Limb (tissue), 2 donors: ENCODE data around the gene ZNF324.
A peak's percentile ranks its signal among the peaks of the same experiment; 100 is the strongest.
"Not testable (repeated sequence)": the region's sequence is repeated elsewhere in the genome, so short reads cannot be mapped to it uniquely, and the experiment has no call there.

Source experiments
- DNase-seq, 2 donors: peaks; one replicate each; pipeline ENCODE4 v3.0.0-alpha.2; 2016; ENCODE audit errors: extremely low spot score in 2 of 2

ZNF324 gene

DNA sequence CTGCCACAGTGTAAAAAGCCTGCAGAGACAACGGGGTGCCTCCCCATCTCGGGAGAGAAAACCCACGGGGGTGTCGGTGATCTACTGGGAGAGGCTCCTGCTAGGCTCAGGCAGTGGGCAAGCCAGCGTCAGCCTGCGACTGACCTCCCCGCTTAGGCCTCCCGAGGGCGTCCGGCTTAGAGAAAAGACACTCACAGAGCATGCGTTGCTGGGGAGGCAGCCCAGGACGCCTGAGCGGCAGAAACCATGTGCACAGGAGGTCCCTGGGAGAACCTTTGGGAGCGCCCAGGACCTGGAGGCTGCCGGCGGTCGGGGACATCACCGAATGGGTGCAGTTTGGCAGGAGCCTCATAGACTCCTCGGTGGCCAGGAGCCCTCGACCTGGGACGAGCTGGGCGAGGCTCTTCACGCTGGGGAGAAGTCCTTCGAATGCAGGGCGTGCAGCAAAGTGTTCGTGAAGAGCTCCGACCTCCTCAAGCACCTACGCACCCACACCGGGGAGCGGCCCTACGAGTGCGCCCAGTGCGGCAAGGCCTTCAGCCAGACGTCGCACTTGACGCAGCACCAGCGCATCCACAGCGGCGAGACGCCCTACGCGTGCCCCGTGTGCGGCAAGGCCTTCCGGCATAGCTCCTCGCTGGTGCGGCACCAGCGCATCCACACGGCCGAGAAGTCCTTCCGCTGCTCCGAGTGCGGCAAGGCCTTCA, 4.1 kb downstream of the ZNF324 start:
- not testable (repeated sequence) for DNase-seq

DNA sequence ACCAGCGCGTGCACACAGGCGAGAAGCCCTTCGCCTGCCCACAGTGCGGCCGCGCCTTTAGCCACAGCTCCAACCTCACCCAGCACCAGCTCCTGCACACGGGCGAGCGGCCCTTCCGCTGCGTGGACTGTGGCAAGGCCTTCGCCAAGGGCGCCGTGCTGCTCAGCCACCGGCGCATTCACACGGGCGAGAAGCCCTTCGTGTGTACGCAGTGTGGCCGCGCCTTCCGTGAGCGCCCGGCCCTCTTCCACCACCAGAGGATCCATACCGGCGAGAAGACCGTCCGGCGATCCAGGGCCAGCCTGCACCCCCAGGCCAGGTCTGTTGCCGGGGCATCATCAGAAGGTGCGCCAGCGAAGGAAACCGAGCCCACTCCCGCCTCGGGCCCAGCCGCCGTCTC, 4.9 kb downstream of the ZNF324 start:
- no peak for DNase-seq

DNA sequence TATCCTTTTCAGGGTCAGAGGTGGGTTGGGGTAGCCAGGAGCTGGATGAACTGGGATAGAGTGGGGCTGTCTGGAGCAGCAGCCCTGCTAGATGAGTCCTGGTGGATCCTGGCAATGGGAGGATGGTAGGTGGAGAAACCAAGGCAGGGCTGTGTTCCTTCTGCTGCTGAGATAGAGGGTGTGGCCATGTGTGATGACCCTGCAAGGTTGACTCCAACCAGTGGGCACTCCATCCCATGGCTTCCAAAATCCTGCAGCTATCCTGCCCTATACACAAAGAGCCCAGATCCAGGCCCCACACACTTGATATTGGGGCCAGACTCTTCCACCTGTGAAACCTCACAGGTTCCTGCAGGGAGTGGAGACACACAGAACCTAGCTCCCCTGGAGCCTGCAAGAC, 6.9 kb downstream of the ZNF324 start:
- no peak for DNase-seq

- no peak for DNase-seq
These were observed 7.6 kb downstream of the ZNF324 start for GRCh38 chr19:58474291-58474996.

DNA sequence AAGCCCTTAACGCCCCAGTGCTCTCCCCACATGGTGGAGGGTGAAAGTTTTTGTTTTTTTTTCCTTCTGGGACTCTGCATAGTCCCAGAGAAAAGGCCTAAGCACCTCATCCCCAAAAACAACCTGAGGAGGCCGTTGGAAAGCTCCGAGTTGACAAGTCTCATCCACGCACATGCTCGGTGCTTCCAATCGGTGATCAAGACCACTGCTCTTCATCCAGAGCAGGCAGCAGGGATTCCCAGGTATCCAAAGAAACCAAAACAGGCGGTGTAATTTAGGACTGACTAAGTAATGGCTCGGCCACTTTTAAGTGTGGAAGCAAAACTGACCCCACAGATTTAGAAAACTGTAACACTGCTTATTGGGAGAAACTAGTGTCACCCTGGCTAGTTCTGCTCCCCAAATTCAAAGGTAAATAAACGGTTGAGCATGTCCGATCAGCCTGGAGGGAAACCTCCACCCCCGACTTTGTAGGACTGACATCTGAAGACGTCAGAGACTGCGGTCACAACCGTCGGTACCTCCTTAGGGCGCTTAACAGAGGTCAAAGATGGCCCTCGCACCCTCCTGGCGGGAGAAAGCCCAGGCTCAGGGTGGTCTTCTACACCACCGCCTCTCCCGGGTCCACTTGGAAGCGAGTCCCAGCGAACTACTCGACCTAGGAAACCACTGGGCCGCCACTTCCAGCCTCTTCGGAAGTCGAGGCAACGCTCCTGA, 8.3 kb downstream of the ZNF324 start:
- DNase-seq = no peak

DNA sequence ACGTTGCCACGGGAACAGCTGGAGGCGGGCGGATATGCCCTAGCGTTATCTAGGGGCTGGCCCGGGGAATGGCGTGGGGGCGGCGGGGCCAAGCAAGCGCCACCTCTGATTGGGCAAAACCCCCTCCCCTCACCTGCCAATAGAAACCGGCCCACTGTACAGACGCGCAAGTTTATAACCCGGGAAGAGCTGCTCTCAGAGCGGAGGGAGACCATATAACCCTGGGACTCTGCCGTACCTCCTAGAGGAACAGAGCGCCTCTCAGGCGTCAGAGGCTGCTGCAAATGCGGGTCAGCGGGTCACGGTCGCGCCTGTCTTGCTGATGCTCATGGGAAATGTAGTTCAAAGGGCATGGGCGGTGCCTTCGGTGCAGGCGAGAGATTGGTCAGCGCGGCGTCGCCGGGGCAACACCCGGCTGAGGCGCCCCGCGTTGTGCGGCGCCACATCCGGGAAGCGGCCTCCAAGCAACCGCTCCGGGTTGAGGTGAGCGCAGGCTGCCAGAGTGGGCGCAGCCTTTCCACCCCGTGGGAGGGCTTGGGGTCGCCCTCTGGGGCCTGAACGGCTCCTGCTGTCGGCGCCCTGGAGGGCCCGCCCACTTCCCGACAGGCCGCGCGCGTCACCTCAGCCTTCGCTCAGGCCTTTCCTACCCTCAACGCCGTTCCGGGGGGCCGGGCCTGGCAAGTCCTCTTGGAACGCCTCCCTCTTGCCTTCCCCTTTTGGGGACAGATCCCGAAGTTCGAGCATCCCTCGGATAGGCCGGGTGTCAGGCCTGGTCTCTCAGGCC, 9.0 kb downstream of the ZNF324 start, which contains the start of gene ZNF446:
ZNF446 (plus strand) TSS at position 639 of the 784 bp plus-strand sequence. CDS start 867 bp downstream, outside the sequence.
- peak; percentile 96 to 97 for DNase-seq

DNA sequence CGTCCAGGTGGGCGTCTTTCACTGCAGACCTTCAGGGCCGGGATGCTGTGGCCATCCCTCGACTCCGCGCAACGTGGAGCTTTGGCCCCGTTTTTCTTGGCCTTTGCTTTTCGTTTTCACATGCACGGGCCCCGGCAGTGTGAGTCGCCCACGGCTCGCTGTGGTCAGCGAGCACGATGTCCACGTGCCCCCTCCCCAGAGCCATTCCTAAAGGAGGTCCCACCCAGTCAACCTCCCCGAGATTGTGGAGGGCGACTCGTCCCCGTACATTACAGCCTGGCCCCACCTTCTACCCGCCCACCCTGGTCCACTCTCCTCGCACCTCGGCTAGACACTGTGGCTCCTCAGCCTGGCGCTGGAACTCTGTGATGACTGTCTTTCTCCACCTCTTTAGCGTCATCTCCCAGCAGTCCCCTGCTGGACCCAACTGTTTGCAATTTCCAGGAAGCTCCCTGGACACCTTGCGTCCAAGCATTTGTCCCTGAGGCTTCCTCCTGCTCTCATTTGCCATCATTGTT, 9.7 kb downstream of the ZNF324 start:
- no peak for DNase-seq

GRCh38 chr19:58477130-58477529, 10.2 kb downstream of the ZNF324 start:
- DNase-seq = no peak

- no peak for DNase-seq
These were observed 11.0 kb downstream of the ZNF324 start for GRCh38 chr19:58477871-58478270.

- no peak for DNase-seq
These were observed 12.4 kb downstream of the ZNF324 start for GRCh38 chr19:58479303-58479702.

GRCh38 chr19:58479736-58480480, 13.0 kb downstream of the ZNF324 start:
- no peak for DNase-seq

DNA sequence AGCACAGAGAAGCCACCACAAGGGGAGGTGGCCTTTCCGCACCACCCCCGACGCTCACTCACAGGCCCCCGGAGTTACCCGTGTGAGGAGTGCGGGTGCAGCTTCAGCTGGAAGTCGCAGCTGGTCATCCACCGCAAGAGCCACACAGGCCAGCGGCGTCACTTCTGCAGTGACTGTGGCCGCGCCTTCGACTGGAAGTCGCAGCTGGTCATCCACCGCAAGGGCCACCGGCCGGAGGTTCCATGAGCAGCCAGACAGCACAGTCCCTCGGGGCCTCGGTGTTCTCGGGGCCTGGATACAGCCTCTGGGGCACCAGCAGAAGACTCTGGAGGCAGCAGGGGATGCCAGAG, 13.6 kb downstream of the ZNF324 start:
- DNase-seq = no peak

- DNase-seq = no peak
These were observed 14.0 kb downstream of the ZNF324 start for GRCh38 chr19:58480831-58481230.

DNA sequence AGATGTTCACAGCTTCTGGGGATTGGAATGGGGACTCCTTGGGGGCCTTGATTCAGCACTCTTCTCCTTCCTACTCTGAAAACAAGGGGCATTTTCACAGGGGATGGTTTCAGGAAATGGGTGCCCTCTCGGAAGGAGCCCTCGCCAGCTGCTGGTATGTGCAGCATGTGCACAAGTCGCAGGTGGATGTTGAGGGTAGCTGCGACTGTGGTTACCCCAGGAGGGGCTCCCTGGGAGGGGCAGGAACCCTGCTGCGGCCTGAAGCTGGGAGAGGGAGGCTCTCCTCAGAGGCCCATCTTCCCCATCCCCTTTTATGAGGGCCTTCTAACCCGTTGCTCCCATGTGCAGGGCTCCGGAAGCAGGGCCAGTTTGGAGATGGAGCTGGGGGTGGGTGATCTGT, 15.5 kb downstream of the ZNF324 start:
- DNase-seq = no peak

GRCh38 chr19:58483776-58484175, 16.9 kb downstream of the ZNF324 start:
- no peak for DNase-seq

- not testable (repeated sequence) for DNase-seq
These were observed 17.5 kb downstream of the ZNF324 start for GRCh38 chr19:58484349-58484748.

DNA sequence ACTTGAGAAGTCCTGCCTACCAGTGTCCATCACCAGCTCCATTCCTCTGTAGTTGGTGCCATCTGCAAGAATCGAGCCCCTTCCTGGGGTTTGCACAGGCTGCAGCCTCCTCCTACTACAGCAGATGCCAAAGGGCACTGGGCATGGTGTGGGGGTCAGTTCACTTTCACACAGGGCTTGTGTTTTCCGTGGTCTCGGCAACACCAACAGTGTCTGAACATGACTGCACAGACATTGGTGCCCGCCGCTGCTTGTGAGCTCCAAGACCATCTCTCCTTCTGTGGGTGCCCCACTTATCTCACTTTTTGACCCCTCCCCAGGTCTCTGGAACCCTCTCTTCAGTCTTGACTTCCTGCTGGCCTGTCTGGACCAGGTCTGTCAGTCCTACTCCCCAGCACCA, 24.5 kb downstream of the ZNF324 start:
- DNase-seq = no peak

DNA sequence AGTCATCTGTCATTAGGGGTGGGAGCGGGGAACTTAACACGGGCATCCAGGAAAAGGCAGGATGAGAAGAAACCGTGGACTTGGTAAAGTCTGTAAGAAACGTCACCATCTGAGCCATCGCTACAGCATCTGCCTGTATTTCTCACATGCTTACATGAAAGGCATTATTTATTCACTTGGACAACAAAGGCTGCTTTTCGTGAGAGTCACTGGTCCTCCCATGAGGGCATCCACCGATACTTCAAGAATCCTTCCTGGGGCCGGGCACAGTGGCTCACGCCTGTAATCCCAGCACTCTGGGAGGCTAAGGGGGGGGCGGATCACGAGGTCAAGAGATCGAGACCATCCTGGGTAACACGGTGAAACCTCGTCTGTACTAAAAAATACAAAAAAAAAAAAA, 25.4 kb downstream of the ZNF324 start:
- no peak for DNase-seq

DNA sequence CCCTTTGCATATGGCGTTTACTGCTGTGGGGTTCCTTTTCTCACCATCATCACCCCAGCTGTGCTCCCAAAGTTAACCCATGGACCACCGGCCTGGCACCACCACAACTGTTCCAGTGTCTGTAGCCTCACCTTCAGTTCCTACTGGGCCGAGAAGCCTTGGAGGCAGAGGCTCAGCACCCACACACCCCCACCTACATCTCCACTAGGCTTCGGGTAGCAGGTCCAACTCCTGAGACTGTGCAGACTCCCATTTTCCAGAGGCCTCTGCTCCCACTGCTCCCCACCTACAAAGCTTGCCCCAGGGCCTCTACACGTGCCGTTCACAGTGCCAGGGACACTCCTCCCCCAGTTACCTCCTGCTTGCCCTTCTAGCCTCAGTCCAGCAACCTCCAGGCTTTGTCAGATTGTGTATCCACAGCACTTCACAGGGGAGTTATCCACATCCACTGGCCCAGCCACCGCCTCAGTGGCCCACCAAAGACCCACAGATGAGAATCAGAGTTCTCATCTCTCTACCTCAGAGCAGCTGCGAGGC, 30.8 kb downstream of the ZNF324 start:
- no peak for DNase-seq

- DNase-seq = no peak
These were observed 31.6 kb downstream of the ZNF324 start for GRCh38 chr19:58498316-58499020.
